Pulmonary artery endothelial cell (primary cell): ENCODE measurements around the gene SH2B3. TPM values are rescaled to one million over a fixed set of nuclear protein-coding genes. Genes with fewer than 3 reads are reported as not detected.

Experiments used
- DNase-seq: peaks from one replicate; pipeline ENCODE4 v3.0.0-alpha.2; 2011; ENCODE audit warnings: low read depth, low spot score
- total RNA-seq: library from RNA; depleted of rRNA; stranded (reverse); fragments of >200 nt; gene quantifications from 2 replicates; pipeline ENCODE4 v1.2.3, GENCODE V29; 2014

The SH2B3 gene
- total RNA-seq, 1 donor from 2014 or later, result 66.9 TPM

DNA sequence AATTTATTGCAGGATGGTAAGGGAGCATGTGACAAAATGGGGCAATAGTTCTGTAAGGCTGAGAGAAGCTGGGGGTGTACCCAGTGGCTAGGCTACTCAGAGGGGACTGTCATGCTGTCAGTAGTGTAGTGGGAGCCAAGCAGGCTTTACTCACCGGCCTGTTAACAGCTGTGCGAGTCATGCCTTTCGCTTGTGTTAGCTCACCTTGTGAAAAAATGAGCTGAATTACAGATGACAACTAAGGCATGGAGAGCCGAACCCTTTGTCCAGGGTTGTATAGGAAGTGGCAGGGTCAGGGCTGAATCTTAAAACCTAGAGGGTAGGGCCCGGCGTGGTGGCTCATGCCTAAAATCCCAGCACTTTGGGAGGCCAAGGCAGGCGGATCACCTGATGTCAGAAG is 37.9 kb downstream of the SH2B3 start:
- DNase-seq, result no peak

DNA sequence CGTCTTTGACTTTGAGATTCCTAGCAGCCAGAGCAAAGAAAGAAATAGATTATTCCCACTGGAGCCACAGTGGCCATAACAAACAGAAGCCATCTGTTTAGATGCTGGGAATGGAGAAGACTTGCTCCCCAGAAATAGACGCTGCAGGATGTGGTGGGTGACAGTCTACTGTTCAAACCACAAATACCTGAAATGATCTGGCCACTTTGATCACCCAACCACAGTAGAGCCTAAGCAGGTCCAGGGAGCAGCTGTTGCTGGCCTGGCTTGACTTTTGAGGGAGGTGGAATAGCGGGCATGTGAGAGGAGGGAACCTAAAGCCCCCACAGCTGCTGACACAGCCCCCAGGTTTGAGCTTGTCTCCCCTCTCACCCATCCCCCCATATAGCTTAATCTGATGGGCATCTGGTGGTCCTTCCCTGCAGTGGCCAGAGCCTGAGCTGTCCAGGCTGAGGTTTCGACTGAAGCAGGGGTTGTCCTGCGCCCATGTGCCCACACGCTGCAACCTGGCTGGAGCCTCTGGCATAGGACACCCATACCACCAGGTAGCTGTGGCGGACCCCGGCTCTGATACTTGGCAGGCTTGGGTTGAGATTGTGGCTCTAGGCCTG is 38.7 kb downstream of the SH2B3 start:
- DNase-seq, result no peak

DNA sequence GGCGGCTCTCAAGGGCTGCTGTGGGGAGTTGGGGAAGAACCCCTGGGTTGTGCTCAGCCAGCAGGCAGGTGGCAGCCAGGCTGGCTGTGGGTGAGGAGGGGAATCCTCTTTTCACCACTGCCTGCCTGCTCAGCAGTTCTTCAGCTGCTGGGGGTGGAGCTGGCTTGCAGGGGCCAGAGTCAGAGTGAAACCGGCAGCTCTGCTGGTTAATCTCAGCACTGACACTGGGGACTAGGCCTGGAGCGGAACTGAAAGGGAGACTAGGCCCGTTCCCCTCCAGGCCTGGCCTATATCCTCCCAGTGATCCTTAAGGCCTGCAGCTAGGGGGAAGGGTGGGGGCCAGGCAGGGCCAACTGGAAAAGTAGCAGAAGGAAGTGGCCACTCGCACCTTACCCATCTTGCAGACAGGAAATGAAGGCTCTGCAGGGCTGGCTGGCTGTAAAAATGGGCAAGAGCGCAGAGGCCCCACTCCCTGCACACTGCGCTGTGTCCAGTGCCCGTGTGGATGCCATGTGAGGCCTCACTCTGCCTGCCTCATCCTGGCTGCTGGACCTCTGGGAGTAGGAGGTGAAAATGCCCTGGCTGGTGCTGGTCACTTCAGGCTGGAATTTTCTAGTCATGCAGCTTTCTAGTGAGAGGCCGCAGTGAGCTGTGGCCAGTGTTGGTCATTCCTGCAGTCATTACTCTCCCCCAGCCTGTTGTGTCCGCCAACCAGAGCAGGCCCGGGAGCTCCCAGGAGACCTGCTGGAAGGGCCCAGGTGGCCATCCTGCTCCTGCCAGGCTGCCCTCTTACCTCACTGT is 39.4 kb downstream of the SH2B3 start:
- no peak for DNase-seq

DNA sequence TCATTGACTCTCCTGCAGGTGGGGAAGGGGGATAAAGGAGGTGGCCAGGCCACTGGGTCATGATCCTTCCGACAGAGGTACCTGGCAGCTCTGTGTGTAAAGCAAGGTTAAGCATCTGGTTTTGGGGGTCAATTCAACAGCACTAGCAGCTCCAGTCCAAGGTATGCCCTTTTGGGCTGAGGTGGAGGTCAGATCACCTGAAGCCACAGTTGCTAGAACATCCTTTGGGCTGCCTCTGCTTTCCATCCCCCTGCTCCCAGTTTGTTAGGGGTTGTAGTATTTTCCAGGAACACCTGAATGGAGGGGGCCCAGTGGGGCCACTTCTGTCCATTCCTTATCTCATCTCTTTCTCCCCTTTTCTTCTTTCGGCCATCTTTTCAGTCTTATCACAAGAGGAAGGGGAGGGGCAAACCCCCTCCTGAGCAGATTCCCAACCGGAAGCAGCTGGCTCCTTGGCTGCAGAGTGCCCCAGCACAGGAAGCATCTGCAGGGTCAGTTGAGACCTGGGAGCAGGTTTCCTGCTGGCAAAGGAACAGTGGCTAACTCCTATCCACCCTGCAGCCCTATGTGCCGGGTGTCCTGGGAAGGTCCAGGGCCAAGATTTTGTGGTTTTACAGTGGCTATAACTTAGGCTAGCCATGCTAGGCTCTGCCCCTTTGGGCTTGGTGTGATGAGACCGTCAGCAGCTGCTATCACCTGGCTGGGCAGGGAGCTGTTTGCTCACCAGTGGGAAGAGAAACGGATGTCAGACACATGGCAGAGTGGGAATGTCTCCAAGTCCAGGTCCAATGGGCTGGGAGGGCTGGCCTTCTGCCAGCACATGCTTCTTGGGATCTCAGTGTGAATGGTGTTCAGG is 40.2 kb downstream of the SH2B3 start:
- peak; percentile 96 for DNase-seq

DNA sequence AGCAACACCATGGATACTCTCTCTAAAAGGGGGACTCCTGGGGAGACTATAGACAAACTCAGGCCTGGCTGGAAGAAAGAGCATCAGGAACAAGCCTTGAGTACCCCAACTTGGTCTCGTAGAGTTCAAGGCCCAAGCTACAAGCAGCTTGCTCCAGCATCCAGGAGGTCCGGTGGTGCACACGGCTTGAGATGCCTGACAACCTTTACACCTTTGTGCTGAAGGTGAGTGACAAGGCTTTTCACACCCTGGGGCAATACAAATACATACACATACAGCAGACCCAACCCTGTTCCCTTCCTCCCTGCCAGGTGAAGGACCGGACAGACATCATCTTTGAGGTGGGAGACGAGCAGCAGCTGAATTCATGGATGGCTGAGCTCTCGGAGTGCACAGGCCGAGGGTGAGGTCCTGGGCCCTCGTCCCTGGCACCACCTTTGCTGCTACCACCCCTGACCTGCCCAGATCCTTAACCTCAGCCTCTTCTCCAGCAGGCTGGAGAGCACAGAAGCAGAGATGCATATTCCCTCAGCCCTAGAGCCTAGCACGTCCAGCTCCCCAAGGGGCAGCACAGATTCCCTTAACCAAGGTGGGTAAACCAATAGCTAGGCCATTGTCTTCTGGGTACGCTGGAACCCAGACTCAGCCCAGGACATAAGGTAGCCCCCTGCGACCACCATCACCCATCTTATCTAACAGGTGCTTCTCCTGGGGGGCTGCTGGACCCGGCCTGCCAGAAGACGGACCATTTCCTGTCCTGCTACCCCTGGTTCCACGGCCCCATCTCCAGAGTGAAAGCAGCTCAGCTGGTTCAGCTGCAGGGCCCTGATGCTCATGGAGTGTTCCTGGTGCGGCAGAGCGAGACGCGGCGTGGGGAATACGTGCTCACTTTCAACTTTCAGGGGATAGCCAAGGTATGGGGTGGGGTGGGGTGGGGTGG is 41.2 kb downstream of the SH2B3 start:
- no peak for DNase-seq

DNA sequence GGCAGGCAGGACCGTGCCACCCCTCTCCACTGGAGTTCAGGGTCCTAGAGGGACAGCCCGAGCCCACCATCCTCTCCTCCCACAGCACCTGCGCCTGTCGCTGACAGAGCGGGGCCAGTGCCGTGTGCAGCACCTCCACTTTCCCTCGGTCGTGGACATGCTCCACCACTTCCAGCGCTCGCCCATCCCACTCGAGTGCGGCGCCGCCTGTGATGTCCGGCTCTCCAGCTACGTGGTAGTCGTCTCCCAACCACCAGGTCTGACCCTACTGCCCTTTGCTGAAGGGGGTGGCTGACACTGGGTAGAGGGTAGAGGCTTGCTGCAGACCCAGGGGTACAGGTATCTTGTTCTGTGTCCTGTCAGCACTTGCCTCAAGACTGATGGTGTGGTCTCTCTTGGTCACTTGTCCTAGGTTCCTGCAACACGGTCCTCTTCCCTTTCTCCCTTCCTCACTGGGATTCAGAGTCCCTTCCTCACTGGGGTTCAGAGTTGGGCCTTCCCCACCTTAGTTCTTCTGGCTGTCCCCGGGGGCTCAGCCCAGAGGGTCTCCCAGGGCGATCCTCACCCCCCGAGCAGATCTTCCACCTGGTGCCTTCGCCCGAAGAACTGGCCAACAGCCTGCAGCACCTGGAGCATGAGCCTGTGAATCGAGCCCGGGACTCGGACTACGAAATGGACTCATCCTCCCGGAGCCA is 42.0 kb downstream of the SH2B3 start:
- DNase-seq, result no peak

DNA sequence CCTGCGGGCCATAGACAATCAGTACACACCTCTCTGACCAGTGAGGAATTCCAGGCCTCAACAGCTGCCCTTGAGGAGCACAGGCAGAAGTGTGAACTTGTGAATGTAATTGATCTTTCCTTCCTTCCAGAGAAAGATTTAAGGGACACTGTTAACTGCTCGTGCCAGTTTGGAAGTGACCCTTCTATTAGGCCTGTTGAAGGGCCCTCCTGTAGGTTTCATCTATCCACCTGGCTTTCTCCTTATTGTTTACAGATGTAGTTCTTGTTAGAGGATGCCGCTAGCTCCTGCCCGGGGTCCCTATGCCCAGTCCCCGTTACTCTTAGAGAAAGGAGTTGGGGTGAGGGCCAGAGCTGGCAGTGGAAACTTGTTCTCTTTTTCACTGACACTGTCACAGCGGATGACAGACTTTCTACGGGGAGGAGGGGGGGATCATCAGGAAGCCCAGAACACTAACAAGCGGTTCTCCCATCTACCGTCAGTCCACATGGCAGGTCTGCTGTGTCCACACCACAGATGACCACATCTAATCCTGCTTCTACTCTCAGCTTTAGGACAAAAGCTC is 42.6 kb downstream of the SH2B3 start:
- DNase-seq, result no peak

DNA sequence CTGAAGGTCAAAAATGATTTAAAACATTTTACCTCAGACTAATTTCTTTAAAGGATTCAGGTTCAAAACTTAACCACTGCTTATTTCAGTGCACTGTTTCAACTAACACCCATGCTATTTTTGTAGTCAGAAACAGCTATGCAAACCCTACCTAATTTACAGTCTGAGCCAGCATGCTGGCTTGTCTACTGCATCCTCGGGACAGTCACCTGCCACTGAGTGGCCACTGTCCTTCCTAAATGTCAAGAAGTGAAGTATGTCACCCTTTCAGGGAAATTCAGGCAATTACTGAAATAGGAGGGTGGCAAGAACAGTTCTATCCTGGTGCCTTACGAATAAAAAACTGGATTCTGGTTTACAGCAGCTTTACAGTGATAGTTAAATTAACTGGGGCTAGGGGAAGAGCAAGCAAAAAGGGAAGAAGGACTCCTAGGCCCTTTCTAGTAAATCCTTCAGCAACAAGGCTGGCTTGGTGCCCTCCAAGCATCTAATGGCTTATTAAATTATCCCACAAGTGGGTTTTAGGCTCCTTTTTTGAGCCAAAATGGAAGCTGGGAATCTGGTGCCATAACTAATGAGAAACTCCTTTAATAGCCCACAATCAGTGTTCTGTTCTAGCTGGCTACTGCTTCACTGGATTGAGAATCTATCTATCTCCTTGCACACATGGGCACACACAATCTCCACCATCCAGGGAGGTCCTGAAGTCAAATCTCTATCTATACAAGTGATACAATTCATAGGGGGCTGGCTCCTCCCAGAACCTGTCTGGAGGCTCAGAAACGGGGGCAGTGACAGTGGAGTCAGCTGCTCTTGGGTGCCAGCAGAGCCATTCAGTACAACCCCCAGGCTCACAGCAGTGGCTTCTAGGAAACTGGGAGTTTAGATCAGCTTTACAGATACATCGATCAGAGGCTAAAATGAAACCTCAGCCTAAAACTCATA is 43.4 kb downstream of the SH2B3 start:
- no peak for DNase-seq

DNA sequence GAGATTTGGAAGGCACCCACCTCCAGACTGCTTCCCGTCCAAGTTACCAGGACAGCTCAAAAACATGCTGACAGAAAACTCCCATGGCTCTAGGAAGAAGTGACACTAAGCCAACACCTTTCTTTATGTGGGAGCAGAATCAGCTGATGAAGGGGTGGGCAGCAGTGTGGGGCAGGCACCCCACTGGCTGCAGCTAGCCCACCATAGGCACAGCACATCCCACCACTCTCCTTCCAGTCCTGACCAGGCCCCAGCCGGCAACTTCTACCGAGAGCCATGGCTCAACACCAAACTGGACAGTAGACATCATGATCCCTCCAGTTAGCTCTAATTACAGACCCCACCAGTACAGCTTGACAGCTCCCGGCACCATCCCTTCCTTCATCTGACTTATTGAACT is 45.0 kb downstream of the SH2B3 start:
- no peak for DNase-seq

DNA sequence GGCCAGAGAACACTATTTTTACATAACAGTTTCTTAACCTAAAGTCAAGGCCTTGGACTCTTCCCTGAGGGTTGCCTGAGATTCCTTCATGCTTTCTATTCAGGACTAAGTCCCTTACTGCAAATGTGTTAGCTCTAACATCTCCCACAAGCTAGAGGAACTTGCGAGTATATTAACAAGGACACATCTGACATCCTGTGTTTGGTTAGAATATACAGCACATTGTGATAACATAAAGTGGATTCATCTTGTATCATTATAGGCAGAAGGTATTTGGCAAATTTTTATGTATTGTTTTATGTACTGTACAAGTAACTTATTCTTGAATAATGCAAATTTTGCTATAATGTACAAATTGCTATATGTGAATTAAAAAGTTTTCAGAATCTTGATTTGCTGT is 45.5 kb downstream of the SH2B3 start:
- no peak for DNase-seq

DNA sequence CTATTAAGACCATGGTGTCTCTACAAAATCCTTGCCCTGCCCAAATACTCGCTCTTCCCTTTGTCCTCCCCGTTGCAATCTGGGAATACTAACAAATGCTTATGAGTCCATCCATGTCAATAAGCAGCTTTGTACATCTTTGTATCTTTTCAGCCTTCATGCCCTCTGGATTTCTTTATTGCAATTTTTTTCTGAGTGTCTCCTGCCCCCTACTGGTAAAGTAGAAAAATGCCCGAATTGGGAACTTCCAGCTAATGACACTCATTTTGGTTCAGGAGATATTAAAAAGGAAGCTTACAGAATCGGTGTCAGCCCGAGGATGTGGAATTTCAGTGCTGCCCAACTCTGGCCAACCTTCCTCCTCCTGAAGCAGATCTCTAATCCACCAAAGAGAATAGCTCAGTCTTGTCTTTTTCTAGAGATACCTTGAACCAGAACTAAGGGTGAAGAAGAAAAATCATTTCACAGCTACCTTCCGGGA is 46.0 kb downstream of the SH2B3 start:
- no peak for DNase-seq

DNA sequence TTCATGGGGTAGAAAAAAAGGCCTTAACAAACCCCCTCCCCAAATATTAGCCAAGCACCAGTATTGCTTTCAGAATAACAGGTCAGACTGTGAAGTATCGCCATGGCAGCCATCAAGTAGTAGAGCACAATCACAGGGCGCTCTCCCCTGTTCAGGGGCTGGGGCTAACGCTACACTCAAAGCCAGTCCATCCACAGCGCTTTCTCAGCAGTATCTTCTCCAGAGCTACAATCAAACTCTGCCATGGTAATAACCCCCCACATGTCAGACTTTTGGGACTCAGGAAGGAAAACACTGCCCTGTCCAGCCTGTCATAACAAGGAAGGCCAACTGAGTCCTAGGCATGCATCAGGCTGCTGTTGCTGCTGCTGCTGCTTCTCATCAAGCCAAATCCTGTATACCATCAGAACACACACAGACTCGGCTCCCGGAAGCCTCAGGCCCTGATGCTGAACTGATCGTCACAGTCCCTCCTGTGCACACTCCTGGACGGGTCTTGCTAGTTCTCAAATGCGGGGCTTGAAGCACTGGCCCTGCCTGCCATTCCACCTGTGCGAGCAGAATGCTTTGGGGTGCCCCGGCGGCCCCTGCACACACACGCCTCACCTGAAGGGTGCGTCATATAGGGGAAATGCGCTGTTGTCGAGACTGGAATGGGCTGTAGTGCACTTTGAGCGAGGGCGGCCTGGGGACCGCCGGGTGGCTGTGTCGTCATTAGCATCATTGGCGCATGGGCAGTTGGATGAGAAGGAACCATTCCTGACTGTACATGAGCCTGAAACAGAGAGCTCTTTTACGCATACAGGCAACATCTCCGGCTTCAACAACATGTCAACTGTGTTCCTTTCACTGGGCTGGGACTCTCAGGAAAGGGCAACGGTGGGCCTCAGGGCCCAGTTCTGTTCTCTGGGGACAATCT is 47.6 kb downstream of the SH2B3 start:
- no peak for DNase-seq

DNA sequence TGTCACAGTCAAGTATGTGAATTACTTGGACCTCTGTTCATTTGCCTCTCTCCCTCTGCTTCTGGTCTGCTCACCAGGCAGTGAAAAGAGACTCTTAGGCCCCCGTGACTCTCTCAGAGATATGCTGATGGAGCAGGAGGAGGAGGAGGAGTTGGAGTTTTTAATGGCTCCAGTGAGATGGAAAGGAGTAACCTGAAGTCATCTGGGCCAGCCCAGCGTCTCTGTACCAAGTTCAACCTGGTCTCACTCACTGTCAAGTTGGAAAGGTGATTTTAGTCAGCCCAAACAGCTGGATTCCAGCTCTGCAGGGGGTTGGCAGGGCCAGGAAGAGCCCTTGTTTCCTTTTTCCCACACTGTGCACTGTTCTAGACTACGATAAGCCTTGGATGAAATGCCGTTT is 48.6 kb downstream of the SH2B3 start:
- DNase-seq, result no peak

DNA sequence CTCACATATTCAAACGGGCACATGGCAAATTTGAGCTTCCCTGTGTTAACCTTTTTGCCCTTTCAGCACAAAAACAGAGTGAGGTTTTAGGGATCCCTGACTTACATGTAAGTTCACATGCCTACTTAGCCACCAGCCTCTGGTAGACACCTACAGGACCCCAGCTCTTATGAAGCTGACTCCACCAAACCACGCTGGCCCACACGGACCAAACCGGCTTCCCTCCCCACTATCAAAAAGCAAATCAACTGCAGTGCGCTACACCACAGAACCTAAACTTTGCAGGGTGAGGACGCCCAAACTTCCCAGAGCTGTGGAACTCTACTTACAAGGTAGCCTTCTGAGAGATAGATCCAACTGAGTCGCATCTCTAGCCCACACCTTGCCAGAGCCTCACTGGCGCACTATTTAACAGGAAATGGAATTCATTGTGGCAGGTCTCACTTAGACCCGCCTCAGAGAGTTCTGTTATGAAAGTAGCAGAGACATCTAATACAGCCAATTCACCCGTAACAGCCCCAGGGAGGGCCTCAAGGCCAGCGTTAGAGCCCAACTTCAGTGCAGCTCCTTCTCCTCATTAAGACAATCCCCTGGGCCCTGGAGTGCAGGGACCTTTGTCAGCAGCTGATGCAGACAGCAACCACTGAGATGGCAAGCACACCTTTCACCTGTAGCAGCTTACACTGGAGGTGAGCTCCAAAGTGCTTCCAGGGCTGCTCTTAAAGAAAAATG is 49.2 kb downstream of the SH2B3 start:
- DNase-seq, result no peak

DNA sequence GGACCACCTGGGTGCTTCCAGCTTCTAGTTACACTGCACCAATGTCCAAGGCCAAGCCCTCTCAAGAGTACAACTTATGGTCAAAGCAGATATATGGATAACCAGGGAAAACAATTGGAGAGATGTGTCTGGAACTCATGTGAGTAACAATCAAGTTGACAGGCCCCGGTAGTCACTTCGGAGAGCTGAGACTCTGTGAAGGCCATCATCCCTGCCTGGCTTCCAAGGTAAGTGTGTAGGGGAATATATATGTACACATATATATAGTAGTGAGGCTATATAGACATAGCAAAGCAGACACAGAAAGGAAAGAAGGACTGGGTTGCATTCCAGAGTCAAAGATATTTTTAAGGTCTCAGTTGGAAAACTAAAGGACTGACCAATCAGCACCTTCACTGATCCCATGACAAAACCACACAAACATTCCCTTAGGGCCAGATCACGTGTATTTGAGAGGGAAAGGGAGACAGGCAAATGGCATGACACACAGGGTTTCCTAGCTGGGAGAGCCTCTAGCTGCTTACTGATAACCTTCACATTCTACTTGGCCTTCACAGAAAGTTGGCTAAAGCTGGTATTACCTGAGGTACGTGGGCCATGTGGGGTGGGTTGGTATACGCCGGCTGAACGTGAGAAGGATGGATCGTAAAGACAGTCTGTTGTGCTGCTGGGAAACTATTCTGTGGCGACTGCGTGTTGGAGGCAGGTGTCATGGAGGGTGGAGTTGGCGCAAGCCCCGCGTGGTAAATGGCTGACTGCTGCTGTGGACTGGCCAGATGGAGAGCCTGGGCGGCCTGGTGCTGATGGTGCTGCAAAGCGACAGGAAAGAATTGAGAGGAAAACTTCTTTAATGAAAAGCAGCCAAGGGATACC is 50.0 kb downstream of the SH2B3 start:
- DNase-seq, result no peak

DNA sequence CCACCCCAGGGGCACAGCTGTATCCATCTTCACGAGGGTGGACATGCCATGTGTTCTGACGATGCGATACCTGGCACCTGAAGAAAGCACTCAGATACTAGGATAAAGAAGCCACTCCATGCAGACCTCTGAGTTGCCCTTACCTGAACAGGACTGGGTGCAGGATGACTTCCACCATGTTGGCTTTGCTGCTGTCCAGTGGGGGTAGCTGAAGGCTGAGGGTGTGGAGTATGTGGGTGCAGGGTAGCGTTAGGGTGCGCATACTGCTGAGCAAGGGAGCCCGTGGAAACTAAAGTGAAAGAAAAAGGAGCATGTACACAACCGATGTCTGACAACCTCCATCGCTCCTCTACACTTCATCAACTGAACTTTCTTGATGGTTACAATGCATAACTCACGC is 51.3 kb downstream of the SH2B3 start:
- DNase-seq, result no peak
